ENCODE results near the gene CYSLTR1. TPM values are rescaled to one million over a fixed set of nuclear protein-coding genes. Genes with fewer than 3 reads are reported as not detected.

CYSLTR1 gene
- polyA plus RNA-seq, 1 donor: 10.0 TPM

Other genes starting within 250 kb of the CYSLTR1 start
- gene PGK1, start 223.4 kb downstream of the CYSLTR1 start, polyA plus RNA-seq (ENCODE audit: insufficient read length): 225 TPM
- gene TAF9B, start 188.0 kb downstream of the CYSLTR1 start, polyA plus RNA-seq (ENCODE audit: insufficient read length): 26.3 TPM